ENCODE results near the gene MAGT1.

Gene MAGT1

DNA sequence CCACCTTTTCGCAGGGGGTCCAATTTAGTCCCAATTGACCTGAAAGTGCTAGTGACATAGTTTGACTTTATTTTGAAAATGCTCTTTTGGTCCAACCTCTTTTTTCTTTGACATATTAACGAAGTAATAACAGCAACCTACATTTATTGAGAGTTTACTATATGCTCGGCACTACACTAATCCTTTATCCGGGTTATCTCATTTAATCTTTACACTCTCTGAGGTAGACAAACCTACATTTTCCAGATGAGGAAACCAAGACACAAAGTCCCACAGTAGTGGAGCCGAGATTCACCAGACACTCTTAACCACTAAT is 108.9 kb downstream of the MAGT1 start:
- ChIA-PET POLR2A (ENCODE audit: low non-redundant PET) (no interaction called here), CTCF (no interaction called here)
- no peak for DNase-seq (ENCODE audit: low spot score)
- H3K27ac ChIP-seq = peak overlapping the region; percentile 87
- TF ChIP-seq, protein P1, sequence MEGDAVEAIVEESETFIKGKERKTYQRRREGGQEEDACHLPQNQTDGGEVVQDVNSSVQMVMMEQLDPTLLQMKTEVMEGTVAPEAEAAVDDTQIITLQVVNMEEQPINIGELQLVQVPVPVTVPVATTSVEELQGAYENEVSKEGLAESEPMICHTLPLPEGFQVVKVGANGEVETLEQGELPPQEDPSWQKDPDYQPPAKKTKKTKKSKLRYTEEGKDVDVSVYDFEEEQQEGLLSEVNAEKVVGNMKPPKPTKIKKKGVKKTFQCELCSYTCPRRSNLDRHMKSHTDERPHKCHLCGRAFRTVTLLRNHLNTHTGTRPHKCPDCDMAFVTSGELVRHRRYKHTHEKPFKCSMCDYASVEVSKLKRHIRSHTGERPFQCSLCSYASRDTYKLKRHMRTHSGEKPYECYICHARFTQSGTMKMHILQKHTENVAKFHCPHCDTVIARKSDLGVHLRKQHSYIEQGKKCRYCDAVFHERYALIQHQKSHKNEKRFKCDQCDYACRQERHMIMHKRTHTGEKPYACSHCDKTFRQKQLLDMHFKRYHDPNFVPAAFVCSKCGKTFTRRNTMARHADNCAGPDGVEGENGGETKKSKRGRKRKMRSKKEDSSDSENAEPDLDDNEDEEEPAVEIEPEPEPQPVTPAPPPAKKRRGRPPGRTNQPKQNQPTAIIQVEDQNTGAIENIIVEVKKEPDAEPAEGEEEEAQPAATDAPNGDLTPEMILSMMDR (conservative IDR thresholded peaks at IDR 0.05; ENCODE audit: low read depth) = no peak

DNA sequence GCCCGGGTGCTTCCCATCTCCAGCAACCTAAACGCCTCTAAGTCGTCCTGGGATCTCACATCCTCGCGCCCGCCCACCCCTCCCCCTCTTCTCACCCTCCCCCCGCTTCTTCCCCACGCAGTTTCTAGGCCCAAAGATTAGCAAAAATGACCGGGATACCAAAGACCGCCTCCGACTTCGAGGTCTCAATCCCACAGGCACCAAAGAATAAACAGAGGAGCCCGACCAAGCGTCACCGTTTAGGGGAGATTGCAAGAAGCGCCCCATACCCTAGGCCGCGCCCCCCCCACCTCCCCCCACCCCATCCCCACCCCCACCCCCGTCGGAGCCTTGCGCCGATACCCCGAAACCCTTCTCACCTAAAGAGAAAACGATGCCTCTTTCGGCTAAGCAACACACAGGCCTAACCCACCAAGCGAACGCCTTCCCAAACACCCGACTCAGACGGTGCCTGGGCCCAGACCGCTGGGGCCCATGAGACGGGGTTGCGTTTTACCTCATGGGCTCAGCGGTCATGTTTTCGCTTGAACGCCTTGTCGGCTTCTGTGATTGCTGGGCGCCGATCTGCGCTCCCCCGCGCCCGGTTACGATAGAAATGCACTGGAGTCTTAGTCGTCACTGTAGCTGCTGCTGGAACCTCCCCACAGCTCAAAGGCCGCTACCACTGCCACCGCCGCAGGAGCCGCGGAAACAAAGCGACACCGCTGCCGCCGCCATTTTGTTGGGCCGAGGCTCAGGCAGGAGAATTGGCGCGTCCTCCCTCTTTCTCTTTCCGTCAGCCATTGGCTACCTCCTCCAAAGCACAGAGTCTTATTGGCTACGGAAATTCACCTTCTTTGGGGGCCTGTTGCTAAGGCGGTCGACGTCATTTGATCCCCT is 109.5 kb downstream of the MAGT1 start, which contains the start of gene ATRX:
ATRX (minus strand) TSS at position 731 of the 879 bp plus-strand sequence; CDS start at position 516, 215 bp downstream.
- TF ChIP-seq, protein P1 (conservative IDR thresholded peaks at IDR 0.05; ENCODE audit: low read depth) = no peak
- CTCF ChIA-PET = no interaction called here
- peak; percentile 74 for DNase-seq (ENCODE audit: low spot score)
- POLR2A ChIA-PET (ENCODE audit: low non-redundant PET) = no interaction called here
- H3K27ac ChIP-seq = peak within 1 kb of the TSS; percentile 87

DNA sequence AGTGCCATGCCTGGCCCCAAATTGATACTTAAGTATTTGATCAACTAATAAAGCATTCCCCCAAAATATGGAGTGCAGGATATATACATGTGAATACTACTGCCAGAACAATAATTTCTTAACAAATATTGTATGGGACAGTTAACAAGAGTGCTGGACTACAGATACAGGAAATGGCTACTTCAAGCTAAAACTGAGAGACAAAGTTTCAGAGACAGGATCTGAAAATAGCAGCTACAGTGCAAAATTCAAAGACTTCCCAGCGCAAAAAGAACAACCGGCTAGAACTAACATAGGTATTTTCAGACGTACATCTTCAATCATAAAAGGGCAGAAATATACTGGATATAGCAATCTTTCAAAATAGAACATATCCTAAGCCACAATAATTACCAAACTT is 115.5 kb downstream of the MAGT1 start:
- ChIA-PET CTCF (no interaction called here), POLR2A (ENCODE audit: low non-redundant PET) (no interaction called here)
- TF ChIP-seq, protein P1 (conservative IDR thresholded peaks at IDR 0.05; ENCODE audit: low read depth) = no peak
- DNase-seq (ENCODE audit: low spot score) = no peak
- H3K27ac ChIP-seq = no peak overlapping the region

DNA sequence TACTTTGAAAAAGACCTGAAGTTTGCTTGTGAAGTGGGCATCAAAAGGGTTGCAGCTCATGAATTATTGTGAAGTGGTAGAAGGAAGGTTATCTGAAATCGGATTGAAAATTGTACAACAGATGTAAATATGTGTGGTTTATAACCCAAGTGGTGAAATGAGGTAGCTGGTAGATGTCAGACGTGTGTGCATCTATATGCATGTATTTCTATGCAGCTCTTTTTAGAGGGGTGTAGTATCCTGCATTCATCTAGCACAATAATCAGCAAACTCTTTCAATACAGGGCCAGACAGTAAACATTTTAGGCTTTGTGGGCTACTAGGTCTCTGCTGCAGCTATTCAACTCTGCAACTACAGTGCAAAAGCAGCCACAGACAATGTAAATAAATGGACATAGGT is 118.6 kb downstream of the MAGT1 start:
- no peak overlapping the region for H3K27ac ChIP-seq
- no peak for DNase-seq (ENCODE audit: low spot score)
- TF ChIP-seq, protein P1 (conservative IDR thresholded peaks at IDR 0.05; ENCODE audit: low read depth) = no peak
- CTCF ChIA-PET = no interaction called here
- POLR2A ChIA-PET (ENCODE audit: low non-redundant PET) = no interaction called here

Measured in RWPE1 (cell line).